HCT116 (cell line): Measurements from ENCODE around the gene UACA. TPM values are rescaled to one million over a fixed set of nuclear protein-coding genes. Genes with fewer than 3 reads are reported as not detected.

Experiments used
- ATAC-seq: fragments of 200-7000 bp; cut with Tn5 transposase; 2 replicates; pipeline ENCODE4 v1.9.1; 2020; ENCODE audit warnings: mild to moderate bottlenecking, moderate library complexity
- BruUV-seq: library from RNA; stranded (reverse); fragments of 400-500 nt; replicated peaks from 2 replicates; lab custom pipeline; 2021; lab: Mats Ljungman, UMichigan
- CTCF ChIA-PET: fragments of 300-600 bp; sonication (Branson Sonifier 250); formaldehyde crosslinking; loops from one replicate; lab custom pipeline; 2021; ENCODE audit warnings: antibody characterized with exemption; lab: Charles Lee
- POLR2A ChIA-PET: fragments of 300-600, 350-600 bp; sonication (Branson Sonifier 250); formaldehyde crosslinking; loops from one replicate; lab custom pipeline; 2021; ENCODE audit warnings: antibody characterized with exemption; lab: Charles Lee
- RAD21 ChIA-PET, 2 experiments: fragments of 300-600 bp; sonication (Branson Sonifier 250); formaldehyde crosslinking; loops; one replicate each; lab custom pipeline; 2023; ENCODE audit warnings: low total read pairs in 2 of 2; ENCODE audit not compliant: uncharacterized antibody in 2 of 2, unreplicated experiment in 2 of 2, low non-redundant PET in 1 of 2; lab: Charles Lee
- DNase-seq: peaks from one replicate; pipeline ENCODE4 v3.0.0-alpha.2; 2010; ENCODE audit warnings: low read depth, low spot score
- H2AFZ ChIP-seq: fragments of 200-600 bp; shearing (Covaris generic), sonication (generic); 2 replicates; pipeline ENCODE4 v1.6.1; 2017; ENCODE audit warnings: low read depth, mixed run types, mixed read lengths, antibody characterized with exemption, low read length; ENCODE audit not compliant: poor library complexity, severe bottlenecking
- H3K27ac ChIP-seq: 2 replicates; pipeline ENCODE4 v1.5.1; 2012; ENCODE audit warnings: low read depth, low read length
- H3K27me3 ChIP-seq: fragments of 200-600 bp; sonication (generic); 2 replicates; pipeline ENCODE4 v1.6.1; 2016; ENCODE audit warnings: mixed run types, low read length, mixed read lengths; ENCODE audit not compliant: insufficient read depth
- H3K36me3 ChIP-seq, 2 experiments: fragments of 200-500 bp in 1 of 2; fragments of 200-600 bp in 1 of 2; sonication (Bioruptor generic) in 1 of 2; sonication (generic) in 1 of 2; 2 replicates each; pipeline versions ENCODE4 v1.5.1 to v1.6.1; 2014 to 2016; ENCODE audit warnings: low read length in 2 of 2, inconsistent platforms in 1 of 2, mixed read lengths in 1 of 2, mixed run types in 1 of 2; ENCODE audit not compliant: insufficient read depth in 2 of 2, control insufficient read depth in 1 of 2
- H3K4me1 ChIP-seq, 2 experiments: fragments of 200-600 bp in 1 of 2; sonication (generic) in 1 of 2; 2 replicates each; pipeline versions ENCODE4 v1.5.1 to v1.6.1; 2012 to 2017; ENCODE audit warnings: low read length in 2 of 2, inconsistent platforms in 1 of 2, mild to moderate bottlenecking in 1 of 2, mixed read lengths in 1 of 2, mixed run types in 1 of 2, moderate library complexity in 1 of 2; ENCODE audit not compliant: insufficient read depth in 2 of 2, control insufficient read depth in 1 of 2
- H3K4me2 ChIP-seq: fragments of 200-600 bp; sonication (generic); 2 replicates; pipeline ENCODE4 v1.6.1; 2017; ENCODE audit warnings: mixed run types, low read length, mixed read lengths
- H3K4me3 ChIP-seq, 2 experiments: fragments of 200-600 bp in 1 of 2; sonication (generic) in 1 of 2; replicated peaks in 1 of 2; 2 replicates each; pipeline ENCODE4 v1.5.1; 2011 to 2016; ENCODE audit warnings: low read length in 2 of 2, control low read depth in 1 of 2, low read depth in 1 of 2, mild to moderate bottlenecking in 1 of 2, mixed read lengths in 1 of 2, mixed run types in 1 of 2
- H3K79me2 ChIP-seq: fragments of 200-600 bp; sonication (generic); 2 replicates; pipeline ENCODE4 v1.6.1; 2017; ENCODE audit warnings: mild to moderate bottlenecking, mixed run types, low read length, moderate library complexity, mixed read lengths; ENCODE audit not compliant: insufficient read depth
- H3K9ac ChIP-seq: fragments of 200-600 bp; sonication (generic); 2 replicates; pipeline ENCODE4 v1.6.1; 2016; ENCODE audit warnings: low read length, mixed read lengths
- H3K9me2 ChIP-seq: fragments of 200-600 bp; sonication (generic), shearing (Covaris generic); 2 replicates; pipeline ENCODE4 v1.6.1; 2017; ENCODE audit warnings: mixed run types, mild to moderate bottlenecking, moderate library complexity; ENCODE audit not compliant: insufficient read depth
- H3K9me3 ChIP-seq, 2 experiments: fragments of 200-500 bp in 1 of 2; fragments of 200-600 bp in 1 of 2; sonication (Bioruptor generic) in 1 of 2; sonication (generic) in 1 of 2; 2 replicates each; pipeline ENCODE4 v1.6.1; 2014 to 2017; ENCODE audit warnings: low read length in 2 of 2, mixed read lengths in 2 of 2, inconsistent platforms in 1 of 2, low read depth in 1 of 2, mild to moderate bottlenecking in 1 of 2, mixed run types in 1 of 2, moderate library complexity in 1 of 2; ENCODE audit not compliant: control insufficient read depth in 1 of 2, insufficient read depth in 1 of 2
- H4K20me1 ChIP-seq: fragments of 200-600 bp; sonication (generic), shearing (Covaris generic); 2 replicates; pipeline ENCODE4 v1.6.1; 2017; ENCODE audit warnings: mixed run types, mild to moderate bottlenecking, moderate library complexity; ENCODE audit not compliant: insufficient read depth
- ATF3 ChIP-seq: IDR thresholded peaks from 2 replicates; pipeline ENCODE4 v1.6.1; 2012
- CBX3 ChIP-seq: IDR thresholded peaks from 2 replicates; pipeline ENCODE4 v1.6.1; 2012; ENCODE audit warnings: low read depth
- CEBPB ChIP-seq: IDR thresholded peaks from 2 replicates; pipeline ENCODE4 v1.6.1; 2012; ENCODE audit warnings: low read depth
- CTCF ChIP-seq, 3 experiments: fragments of 200-600 bp in 1 of 3; sonication (generic) in 1 of 3; IDR thresholded peaks in 2 of 3; conservative IDR thresholded peaks in 1 of 3; 2 replicates each; pipeline ENCODE4 v1.5.1; 2012 to 2017; ENCODE audit warnings: low read depth in 2 of 3, low read length in 2 of 3, antibody characterized with exemption in 1 of 3, borderline replicate concordance in 1 of 3, control low read depth in 1 of 3, mild to moderate bottlenecking in 1 of 3, mixed read lengths in 1 of 3, mixed run types in 1 of 3, moderate library complexity in 1 of 3; ENCODE audit not compliant: insufficient read depth in 1 of 3
- EGR1 ChIP-seq: IDR thresholded peaks from 2 replicates; pipeline ENCODE4 v1.6.1; 2012; ENCODE audit warnings: low read depth
- ELF1 ChIP-seq: IDR thresholded peaks from 2 replicates; pipeline ENCODE4 v1.6.1; 2012; ENCODE audit warnings: low read depth, borderline replicate concordance
- EZH2 ChIP-seq: fragments of 200-600 bp; sonication (generic); IDR thresholded peaks from 2 replicates; pipeline ENCODE4 v1.6.1; 2017; ENCODE audit warnings: antibody characterized with exemption, mixed run types
- FOSL1 ChIP-seq: IDR thresholded peaks from 2 replicates; pipeline ENCODE4 v1.6.1; 2012; ENCODE audit warnings: low read depth
- POLR2AphosphoS5 ChIP-seq: IDR thresholded peaks from 2 replicates; pipeline ENCODE4 v1.6.1; 2011; ENCODE audit warnings: mild to moderate bottlenecking, low read depth, low read length, moderate library complexity
- RAD21 ChIP-seq: IDR thresholded peaks from 2 replicates; pipeline ENCODE4 v1.6.1; 2012; ENCODE audit warnings: low read depth, mild to moderate bottlenecking
- ZBTB33 ChIP-seq: IDR thresholded peaks from 2 replicates; pipeline ENCODE4 v1.6.1; 2011; ENCODE audit warnings: mild to moderate bottlenecking, low read length, moderate library complexity; ENCODE audit not compliant: insufficient replicate concordance; ENCODE audit errors: extremely low read depth
- ZNF274 ChIP-seq: fragments of 200-500 bp; sonication (Bioruptor generic); IDR thresholded peaks from 2 replicates; pipeline ENCODE4 v1.6.1; 2014; ENCODE audit warnings: mild to moderate bottlenecking, low read depth, low read length, inconsistent platforms
- intact Hi-C: fragments of 100-400 bp; cut with micrococcal nuclease; formaldehyde crosslinking; loops from 2 replicates; pipeline ENCODE4 v1.10.0; 2022
- total RNA-seq: library from RNA; stranded (reverse); gene quantifications from one replicate; pipeline ENCODE4 v1.2.1, GENCODE V29; 2021; ENCODE audit not compliant: unreplicated experiment

Gene UACA
- total RNA-seq, 1 experiment from 2014 or later = 47.4 TPM

- TF ChIP-seq CBX3 (no peak), FOSL1 (no peak), ZNF274 (no peak), CEBPB (no peak), EZH2 (no peak), RAD21 (no peak), CTCF (IDR thresholded peaks at IDR 0.05 in 2 of 3, conservative IDR thresholded peaks at IDR 0.05 in 1 of 3; ENCODE audit: borderline replicate concordance in 1 of 3, insufficient read depth in 1 of 3, low read depth in 2 of 3, low read length in 2 of 3) (no peak)
These were observed 764 bp downstream of the UACA start (continued) for GRCh38 chr15:70762469-70763119.

- Histone ChIP-seq H4K20me1 (no peaks in the 10 kb centered on the region), H3K4me2 (peak overlapping the region; percentile 73), H3K9me2 (no peaks in the 10 kb centered on the region), H3K9ac (peak overlapping the region; percentile 91), H3K27ac (peak overlapping the region; percentile 88; the same call in 1 of the 2 replicates), H3K27me3 (no peaks in the 10 kb centered on the region), H3K79me2 (peaks cover 45% of the 10 kb centered on the region), H3K9me3 (no peaks in the 10 kb centered on the region), H3K36me3 (no peaks in the 10 kb centered on the region), H2AFZ (no peak overlapping the region), H3K4me1 (peaks cover 14 to 25% of the 10 kb centered on the region in 2 experiments), H3K4me3 (peak overlapping the region; percentile 81 to 92)
- intact Hi-C loops = loop anchor here (5.0 kb wide), 1 partner anchor 50 kb away; no protein-coding TSS in a partner anchor
- no peak for DNase-seq
- ChIA-PET RAD21 (no interaction called here), POLR2A (no interaction called here), CTCF (no interaction called here)
- no peak for ATAC-seq
- TSS peak; percentile 50 for BruUV-seq
- TF ChIP-seq CTCF (IDR thresholded peaks at IDR 0.05 in 2 of 3, conservative IDR thresholded peaks at IDR 0.05 in 1 of 3; ENCODE audit: borderline replicate concordance in 1 of 3, insufficient read depth in 1 of 3, low read depth in 2 of 3, low read length in 2 of 3) = no peak
- TF ChIP-seq ELF1 = no peak
- no peak for TF ChIP-seq ZNF274
- TF ChIP-seq EGR1 = no peak
- no peak for TF ChIP-seq ATF3
- no peak for TF ChIP-seq CEBPB
- no peak for TF ChIP-seq POLR2AphosphoS5
- no peak for TF ChIP-seq ZBTB33
- TF ChIP-seq EZH2 = no peak
These were observed 1.4 kb downstream of the UACA start for GRCh38 chr15:70761931-70762468.
